ENCODE data around the gene SLC25A12. TPM values are rescaled to one million over a fixed set of nuclear protein-coding genes. Genes with fewer than 3 reads are reported as not detected.

The SLC25A12 gene
- total RNA-seq, 1 donor from 2014 or later: 110 TPM

DNA sequence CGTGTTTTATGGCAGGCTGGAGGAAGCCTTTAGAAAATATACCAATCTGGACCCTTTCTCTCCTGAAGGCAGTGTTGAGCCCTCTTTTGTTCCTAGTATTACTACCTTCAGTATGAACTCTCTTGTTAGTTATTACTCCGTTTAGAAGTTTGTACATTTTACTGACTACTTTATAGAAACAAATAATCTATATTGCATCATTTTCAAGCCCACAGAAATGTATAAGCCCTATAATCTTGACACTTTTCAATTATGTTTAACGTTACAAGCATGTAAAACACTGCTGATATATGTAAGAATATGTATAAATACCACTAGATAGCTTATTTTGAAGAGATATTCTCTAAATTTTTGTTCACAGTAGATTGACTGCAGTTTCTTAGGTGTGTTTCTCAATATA is 64.0 kb downstream of the SLC25A12 start:
- TF ChIP-seq, protein P1, sequence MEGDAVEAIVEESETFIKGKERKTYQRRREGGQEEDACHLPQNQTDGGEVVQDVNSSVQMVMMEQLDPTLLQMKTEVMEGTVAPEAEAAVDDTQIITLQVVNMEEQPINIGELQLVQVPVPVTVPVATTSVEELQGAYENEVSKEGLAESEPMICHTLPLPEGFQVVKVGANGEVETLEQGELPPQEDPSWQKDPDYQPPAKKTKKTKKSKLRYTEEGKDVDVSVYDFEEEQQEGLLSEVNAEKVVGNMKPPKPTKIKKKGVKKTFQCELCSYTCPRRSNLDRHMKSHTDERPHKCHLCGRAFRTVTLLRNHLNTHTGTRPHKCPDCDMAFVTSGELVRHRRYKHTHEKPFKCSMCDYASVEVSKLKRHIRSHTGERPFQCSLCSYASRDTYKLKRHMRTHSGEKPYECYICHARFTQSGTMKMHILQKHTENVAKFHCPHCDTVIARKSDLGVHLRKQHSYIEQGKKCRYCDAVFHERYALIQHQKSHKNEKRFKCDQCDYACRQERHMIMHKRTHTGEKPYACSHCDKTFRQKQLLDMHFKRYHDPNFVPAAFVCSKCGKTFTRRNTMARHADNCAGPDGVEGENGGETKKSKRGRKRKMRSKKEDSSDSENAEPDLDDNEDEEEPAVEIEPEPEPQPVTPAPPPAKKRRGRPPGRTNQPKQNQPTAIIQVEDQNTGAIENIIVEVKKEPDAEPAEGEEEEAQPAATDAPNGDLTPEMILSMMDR (IDR thresholded peaks at IDR 0.05; ENCODE audit: borderline replicate concordance): no peak
- no peaks in the 10 kb centered on the region for H3K9me3 ChIP-seq (replicated peaks)
- H3K27me3 ChIP-seq (ENCODE audit: low read depth): no peaks in the 10 kb centered on the region
- intact Hi-C loops (cut with micrococcal nuclease): no loop called here
- H3K4me1 ChIP-seq: no peaks in the 10 kb centered on the region
- H3K27ac ChIP-seq (replicated peaks): no peak overlapping the region
- peaks cover 93% of the 10 kb centered on the region for H3K36me3 ChIP-seq
- H3K4me3 ChIP-seq: no peak overlapping the region
- no peak for DNase-seq

DNA sequence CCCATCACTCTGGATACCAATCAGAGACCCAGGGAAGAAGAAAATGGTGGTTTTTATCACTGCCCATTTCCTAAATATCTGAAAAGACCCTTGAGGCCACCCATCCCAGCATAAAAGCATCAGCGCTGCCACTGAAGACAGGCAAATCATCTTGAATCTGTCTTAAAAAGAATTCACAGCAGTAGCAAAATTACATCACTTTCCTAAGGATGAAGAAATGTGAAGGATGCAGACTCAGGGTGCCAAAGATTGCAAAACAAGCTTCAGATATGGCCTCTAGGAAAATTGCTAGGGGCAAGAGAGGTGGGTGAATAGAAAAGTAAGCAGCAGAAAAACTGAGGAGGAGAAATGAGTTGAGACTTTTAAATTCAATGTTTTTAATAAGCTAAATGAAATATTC is 70.0 kb downstream of the SLC25A12 start:
- H3K27ac ChIP-seq (replicated peaks): peak overlapping the region; percentile 28
- no peaks in the 10 kb centered on the region for H3K9me3 ChIP-seq (replicated peaks)
- peaks cover 4% of the 10 kb centered on the region for H3K4me1 ChIP-seq
- no peaks in the 10 kb centered on the region for H3K27me3 ChIP-seq (ENCODE audit: low read depth)
- intact Hi-C loops (cut with micrococcal nuclease): no loop called here
- peaks cover 65% of the 10 kb centered on the region for H3K36me3 ChIP-seq
- H3K4me3 ChIP-seq: no peak overlapping the region
- TF ChIP-seq, protein P1 (IDR thresholded peaks at IDR 0.05; ENCODE audit: borderline replicate concordance): no peak
- no peak for DNase-seq

DNA sequence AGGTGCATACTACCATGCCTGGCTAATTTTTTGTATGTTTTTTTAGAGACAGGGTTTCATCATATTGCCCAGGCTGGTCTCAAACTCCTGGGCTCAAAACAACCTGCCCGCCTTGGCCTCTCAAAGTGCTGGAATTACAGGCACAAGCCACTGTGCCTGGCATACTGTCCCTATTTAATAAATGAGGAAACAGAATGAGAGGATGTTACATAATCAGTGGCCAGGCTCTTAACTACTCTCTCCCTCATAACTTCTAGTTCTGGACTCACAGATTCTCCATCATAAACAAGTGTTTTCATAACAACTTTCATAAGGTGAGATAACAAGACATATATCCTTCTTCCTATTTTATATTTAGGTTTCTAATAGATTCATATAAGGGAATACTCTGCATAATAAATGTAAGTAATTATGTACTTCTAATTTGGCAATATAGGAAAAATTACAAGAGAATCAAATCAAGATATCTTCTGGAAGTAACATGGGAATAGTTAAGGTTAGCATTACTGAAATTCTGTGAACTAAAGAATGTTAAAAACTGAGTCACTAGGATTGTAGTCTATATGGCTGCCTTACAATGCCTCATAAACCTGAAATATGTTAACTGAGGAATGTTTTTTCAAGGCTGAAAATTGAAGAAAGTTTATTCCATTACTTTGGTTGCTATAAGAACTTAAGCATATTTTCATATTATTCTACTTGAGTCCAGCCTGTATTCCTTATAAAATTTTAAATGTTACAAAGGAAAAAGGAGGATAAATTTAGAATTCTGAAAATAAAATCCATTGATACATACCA is 71.3 kb downstream of the SLC25A12 start:
- Histone ChIP-seq H3K9me3 (replicated peaks) (no peaks in the 10 kb centered on the region), H3K36me3 (peaks cover 54% of the 10 kb centered on the region), H3K4me1 (peaks cover 4% of the 10 kb centered on the region), H3K4me3 (no peak overlapping the region), H3K27me3 (ENCODE audit: low read depth) (no peaks in the 10 kb centered on the region), H3K27ac (replicated peaks) (no peak overlapping the region)
- intact Hi-C loops (cut with micrococcal nuclease): no loop called here
- no peak for DNase-seq
- TF ChIP-seq, protein P1 (IDR thresholded peaks at IDR 0.05; ENCODE audit: borderline replicate concordance): no peak

DNA sequence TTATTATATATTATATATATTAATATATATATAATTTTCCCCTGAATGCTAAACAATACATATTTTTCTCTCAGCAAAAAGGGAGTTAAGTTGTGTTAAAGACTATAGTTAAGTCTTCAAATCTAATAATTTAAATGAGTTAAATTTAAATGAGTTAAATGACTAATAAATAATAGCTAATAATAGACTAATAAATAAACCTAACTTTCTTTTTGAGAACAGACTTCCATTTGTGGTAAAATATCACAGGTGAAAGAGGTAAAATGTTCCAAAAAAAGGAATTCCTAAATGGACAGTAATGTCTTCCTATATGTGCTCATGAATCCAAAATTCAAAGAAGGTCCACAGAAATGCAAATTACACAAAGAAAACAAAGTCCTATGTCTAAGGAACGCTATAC is 74.6 kb downstream of the SLC25A12 start:
- peaks cover 25% of the 10 kb centered on the region for H3K36me3 ChIP-seq
- no peak overlapping the region for H3K27ac ChIP-seq (replicated peaks)
- intact Hi-C loops (cut with micrococcal nuclease): loop anchor here (10.0 kb wide), 1 partner anchor 285 kb away; the partner anchor contains the start of gene DLX2
- no peaks in the 10 kb centered on the region for H3K27me3 ChIP-seq (ENCODE audit: low read depth)
- H3K4me1 ChIP-seq: peaks cover 4% of the 10 kb centered on the region
- H3K9me3 ChIP-seq (replicated peaks): no peaks in the 10 kb centered on the region
- DNase-seq: no peak
- TF ChIP-seq, protein P1 (IDR thresholded peaks at IDR 0.05; ENCODE audit: borderline replicate concordance): no peak
- no peak overlapping the region for H3K4me3 ChIP-seq

DNA sequence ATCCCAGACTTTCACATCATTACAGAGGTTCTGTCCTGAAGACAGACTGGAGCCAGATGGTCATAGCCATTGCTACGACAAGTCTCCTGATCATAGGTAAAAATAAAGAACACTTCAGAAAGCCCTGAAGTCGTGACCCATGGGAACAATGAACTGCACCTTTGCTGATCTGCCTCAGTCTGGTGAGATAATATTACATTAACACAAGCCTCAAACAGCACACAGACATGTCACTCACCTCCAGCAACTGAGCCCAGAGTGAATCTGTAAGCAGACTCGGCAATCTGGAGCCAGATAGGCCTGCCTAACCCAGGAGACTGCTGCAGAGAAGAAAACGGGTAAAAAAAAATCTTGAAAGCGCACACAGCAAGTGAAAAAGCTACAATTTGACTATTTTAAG is 79.2 kb downstream of the SLC25A12 start:
- Histone ChIP-seq H3K27me3 (ENCODE audit: low read depth) (no peaks in the 10 kb centered on the region), H3K27ac (replicated peaks) (peak overlapping the region; percentile 51), H3K9me3 (replicated peaks) (no peaks in the 10 kb centered on the region), H3K4me3 (no peak overlapping the region), H3K4me1 (peaks cover 7% of the 10 kb centered on the region), H3K36me3 (peaks cover 19% of the 10 kb centered on the region)
- no peak for DNase-seq
- intact Hi-C loops (cut with micrococcal nuclease): loop anchor here (10.0 kb wide), 1 partner anchor 290 kb away; the partner anchor contains the start of gene DLX2
- TF ChIP-seq, protein P1 (IDR thresholded peaks at IDR 0.05; ENCODE audit: borderline replicate concordance): no peak
